Fibroblast of lung (primary cell): ENCODE data around the gene BLTP3B. TPM values are rescaled to one million over a fixed set of nuclear protein-coding genes. Genes with fewer than 3 reads are reported as not detected.

Experiments
- DNase-seq, 2 donors: peaks; one replicate each; pipeline versions ENCODE4 v3.0.0 to v3.0.0-alpha.2; 2010; ENCODE audit warnings: low read depth in 2 of 2
- H2AFZ ChIP-seq: 2 replicates; pipeline ENCODE4 v1.5.1; 2012; ENCODE audit warnings: low read length, control low read depth, inconsistent platforms
- H3K27ac ChIP-seq: 2 replicates; pipeline ENCODE4 v1.5.1; 2011; ENCODE audit warnings: low read length, control low read depth; ENCODE audit not compliant: insufficient read depth
- H3K27me3 ChIP-seq: 2 replicates; pipeline ENCODE4 v1.5.1; 2011; ENCODE audit warnings: mild to moderate bottlenecking, low read length; ENCODE audit not compliant: control insufficient read depth, insufficient read depth
- H3K36me3 ChIP-seq: 2 replicates; pipeline ENCODE4 v1.5.1; 2011; ENCODE audit warnings: low read length; ENCODE audit not compliant: control insufficient read depth, insufficient read depth
- H3K4me1 ChIP-seq: 2 replicates; pipeline ENCODE4 v1.5.1; 2011; ENCODE audit warnings: low read length; ENCODE audit not compliant: control insufficient read depth, insufficient read depth; ENCODE audit errors: extremely low read depth
- H3K4me2 ChIP-seq: 2 replicates; pipeline ENCODE4 v1.5.1; 2011; ENCODE audit warnings: low read length, control low read depth; ENCODE audit not compliant: insufficient read depth; ENCODE audit errors: extremely low read depth
- H3K4me3 ChIP-seq, 4 experiments: fragments of 200-600 bp in 1 of 4; sonication (generic) in 1 of 4; replicated peaks in 1 of 4; 2 replicates each; pipeline ENCODE4 v1.5.1; 2011 to 2016; ENCODE audit warnings: low read length in 4 of 4, low read depth in 3 of 4, mild to moderate bottlenecking in 3 of 4, control low read depth in 2 of 4, inconsistent platforms in 1 of 4, mixed read lengths in 1 of 4; ENCODE audit not compliant: insufficient read depth in 1 of 4; ENCODE audit errors: control extremely low read depth in 1 of 4
- H3K79me2 ChIP-seq: 2 replicates; pipeline ENCODE4 v1.5.1; 2012; ENCODE audit warnings: mild to moderate bottlenecking, low read length, inconsistent platforms; ENCODE audit not compliant: control insufficient read depth, insufficient read depth
- H3K9ac ChIP-seq: 2 replicates; pipeline ENCODE4 v1.5.1; 2011; ENCODE audit warnings: mild to moderate bottlenecking, low read length, control low read depth; ENCODE audit not compliant: insufficient read depth
- H3K9me3 ChIP-seq: 2 replicates; pipeline ENCODE4 v1.5.1; 2012; ENCODE audit warnings: low read depth, low read length; ENCODE audit not compliant: control insufficient read depth, insufficient read depth
- H4K20me1 ChIP-seq: 2 replicates; pipeline ENCODE4 v1.5.1; 2011; ENCODE audit warnings: low read length; ENCODE audit not compliant: control insufficient read depth, insufficient read depth; ENCODE audit errors: extremely low read depth
- CTCF ChIP-seq, 2 donors: IDR thresholded peaks in 1 of 2; conservative IDR thresholded peaks in 1 of 2; 1 replicate in 1 of 2; 2 replicates in 1 of 2; pipeline ENCODE4 v1.5.1; 2011 to 2012; ENCODE audit warnings: low read length in 2 of 2, control low read depth in 1 of 2, inconsistent platforms in 1 of 2, low read depth in 1 of 2, mild to moderate bottlenecking in 1 of 2
- EZH2 ChIP-seq: IDR thresholded peaks from 2 replicates; pipeline ENCODE4 v1.5.1; 2012; ENCODE audit warnings: low read length, control low read depth, mild to moderate bottlenecking; ENCODE audit errors: missing control alignments
- polyA plus RNA-seq, 2 donors: library from polyadenylated mRNA; depleted of rRNA in 1 of 2; stranded (reverse) in 1 of 2; unstranded in 1 of 2; fragments of >200 nt; gene quantifications; 2 replicates each; pipeline ENCODE4 v1.2.1, GENCODE V29; 2011 to 2012; ENCODE audit warnings: missing spikeins in 1 of 2
- total RNA-seq: library from RNA; depleted of rRNA; stranded (reverse); fragments of >200 nt; gene quantifications from 2 replicates; pipeline ENCODE4 v1.2.1, GENCODE V29; 2014

The BLTP3B gene
- total and polyA plus RNA-seq, 2 donors (not counting 1 experiment from before 2014, with no cell fraction given) = 30.0 to 44.4 TPM

DNA sequence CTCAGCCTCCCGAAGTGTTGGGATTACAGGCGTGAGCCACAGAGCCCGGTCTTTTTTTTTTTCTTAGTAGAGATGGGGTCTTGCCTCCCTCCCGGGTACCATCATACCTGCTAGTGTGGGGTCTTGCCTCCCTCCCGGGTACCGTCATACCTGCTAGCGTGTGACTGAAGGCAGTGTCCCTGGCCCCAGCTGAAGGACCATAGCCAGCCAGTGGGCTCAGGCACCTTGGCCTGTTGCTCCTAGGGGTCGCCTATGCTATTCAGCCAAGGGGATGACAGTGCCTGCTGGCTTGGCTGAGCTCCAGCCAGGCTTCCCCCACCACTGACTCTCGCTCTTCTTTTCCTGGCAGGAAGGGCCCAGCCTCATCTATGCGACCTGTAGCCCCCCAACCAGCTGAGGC lies 10.5 kb upstream of the BLTP3B start:
- H3K9me3 ChIP-seq = no peaks in the 10 kb centered on the region
- H3K4me1 ChIP-seq = no peaks in the 10 kb centered on the region
- no peaks in the 10 kb centered on the region for H3K79me2 ChIP-seq
- H3K36me3 ChIP-seq = no peaks in the 10 kb centered on the region
- H3K27ac ChIP-seq = no peak overlapping the region
- no peak overlapping the region for H3K4me2 ChIP-seq
- TF ChIP-seq EZH2 (no peak), CTCF (conservative IDR thresholded peaks at IDR 0.05 in 1 of 2, IDR thresholded peaks at IDR 0.05 in 1 of 2; ENCODE audit: low read depth in 1 of 2, low read length in 2 of 2) (no peak)
- no peaks in the 10 kb centered on the region for H3K27me3 ChIP-seq
- no peak overlapping the region for H3K4me3 ChIP-seq
- no peak overlapping the region for H3K9ac ChIP-seq
- DNase-seq = no peak
- no peaks in the 10 kb centered on the region for H4K20me1 ChIP-seq
- H2AFZ ChIP-seq = no peak overlapping the region

GRCh38 chr12:100151769-100152168 lies 9.1 kb upstream of the BLTP3B start:
- H3K4me1 ChIP-seq = no peaks in the 10 kb centered on the region
- TF ChIP-seq CTCF (conservative IDR thresholded peaks at IDR 0.05 in 1 of 2, IDR thresholded peaks at IDR 0.05 in 1 of 2; ENCODE audit: low read depth in 1 of 2, low read length in 2 of 2) = no peak
- TF ChIP-seq EZH2 = no peak
- no peak overlapping the region for H3K27ac ChIP-seq
- no peaks in the 10 kb centered on the region for H3K79me2 ChIP-seq
- no peaks in the 10 kb centered on the region for H3K9me3 ChIP-seq
- no peak overlapping the region for H2AFZ ChIP-seq
- DNase-seq = no peak
- no peak overlapping the region for H3K4me3 ChIP-seq
- H3K4me2 ChIP-seq = no peak overlapping the region
- no peak overlapping the region for H3K9ac ChIP-seq
- H3K27me3 ChIP-seq = no peaks in the 10 kb centered on the region
- H4K20me1 ChIP-seq = no peaks in the 10 kb centered on the region
- H3K36me3 ChIP-seq = no peaks in the 10 kb centered on the region

- H3K9ac ChIP-seq = no peak overlapping the region
- H2AFZ ChIP-seq = no peak overlapping the region
- H3K4me1 ChIP-seq = no peaks in the 10 kb centered on the region
- DNase-seq = no peak
- no peak for TF ChIP-seq CTCF (conservative IDR thresholded peaks at IDR 0.05 in 1 of 2, IDR thresholded peaks at IDR 0.05 in 1 of 2; ENCODE audit: low read depth in 1 of 2, low read length in 2 of 2)
- no peak for TF ChIP-seq EZH2
- no peaks in the 10 kb centered on the region for H4K20me1 ChIP-seq
- H3K27ac ChIP-seq = no peak overlapping the region
- no peak overlapping the region for H3K4me3 ChIP-seq
- peaks cover 10% of the 10 kb centered on the region for H3K79me2 ChIP-seq
- no peak overlapping the region for H3K4me2 ChIP-seq
- H3K27me3 ChIP-seq = no peaks in the 10 kb centered on the region
- H3K9me3 ChIP-seq = no peaks in the 10 kb centered on the region
- H3K36me3 ChIP-seq = no peaks in the 10 kb centered on the region
These were observed 3.6 kb upstream of the BLTP3B start for GRCh38 chr12:100146252-100146651.
